Endothelial cell of umbilical vein (primary cell): ENCODE data around the gene CCDC80.

Experiments used
- CTCF ChIP-seq, 2 donors: IDR thresholded peaks; 1 replicate in 1 of 2; 2 replicates in 1 of 2; pipeline ENCODE4 v1.5.1; 2011; ENCODE audit warnings: low read length in 2 of 2, mild to moderate bottlenecking in 2 of 2, moderate library complexity in 2 of 2, control low read depth in 1 of 2, inconsistent platforms in 1 of 2, low read depth in 1 of 2; ENCODE audit not compliant: insufficient read depth in 1 of 2; ENCODE audit errors: extremely low read depth in 1 of 2
- EZH2 ChIP-seq: IDR thresholded peaks from 2 replicates; pipeline ENCODE4 v1.6.1; 2012; ENCODE audit warnings: borderline replicate concordance, low read depth, mild to moderate bottlenecking, moderate library complexity, low read length, inconsistent platforms; ENCODE audit not compliant: severe bottlenecking
- JUN ChIP-seq: IDR thresholded peaks from 2 replicates; pipeline ENCODE4 v1.6.1; 2011; ENCODE audit warnings: borderline replicate concordance, low read depth; ENCODE audit not compliant: insufficient read length, insufficient read depth
- POLR2A ChIP-seq: IDR thresholded peaks from 2 replicates; pipeline ENCODE4 v1.6.1; 2012; ENCODE audit warnings: low read depth, mild to moderate bottlenecking, control low read depth, low read length

GRCh38 chr3:112602217-112602838 is 38.6 kb downstream of the CCDC80 start:
- TF ChIP-seq CTCF (IDR thresholded peaks at IDR 0.05; ENCODE audit: extremely low read depth in 1 of 2, insufficient read depth in 1 of 2, low read depth in 1 of 2, low read length in 2 of 2) (no peak), POLR2A (no peak), EZH2 (no peak), JUN (no peak)
